ENCODE results near the gene SLC31A1.

GRCh38 chr9:113241161-113241560, 19.8 kb downstream of the SLC31A1 start:
- no peak for TF ChIP-seq ZFX (CRISPR knock-in tag; IDR thresholded peaks at IDR 0.05; ENCODE audit: low read depth)
- no peak for TF ChIP-seq ARHGAP35 (CRISPR knock-in tag; IDR thresholded peaks at IDR 0.05; ENCODE audit: borderline replicate concordance)
- TF ChIP-seq HHEX (CRISPR knock-in tag; IDR thresholded peaks at IDR 0.05): no peak
- TF ChIP-seq ESRRA (CRISPR knock-in tag; IDR thresholded peaks at IDR 0.05; ENCODE audit: low read depth): no peak
- no peak for TF ChIP-seq MAFK (conservative IDR thresholded peaks at IDR 0.05 in 1 of 2, IDR thresholded peaks at IDR 0.05 in 1 of 2; ENCODE audit: low read length in 2 of 2)
- no peak for TF ChIP-seq ARID2 (CRISPR knock-in tag; IDR thresholded peaks at IDR 0.05; ENCODE audit: borderline replicate concordance)

All from HepG2 (cell line).